OCI-LY1 (cell line): ENCODE results near the gene MTMR1.

Source experiments
- CTCF ChIP-seq: fragments of 200-600 bp; sonication (generic), shearing (Covaris generic); IDR thresholded peaks from 2 replicates; pipeline ENCODE4 v1.5.1; 2017; ENCODE audit warnings: mild to moderate bottlenecking, antibody characterized with exemption, low read length, moderate library complexity, mixed read lengths
- EZH2 ChIP-seq: fragments of 200-600 bp; sonication (generic), shearing (Covaris generic); IDR thresholded peaks from 2 replicates; pipeline ENCODE4 v1.8.0; 2017; ENCODE audit warnings: borderline replicate concordance, mixed run types, mild to moderate bottlenecking, antibody characterized with exemption, low read length, moderate library complexity, mixed read lengths

DNA sequence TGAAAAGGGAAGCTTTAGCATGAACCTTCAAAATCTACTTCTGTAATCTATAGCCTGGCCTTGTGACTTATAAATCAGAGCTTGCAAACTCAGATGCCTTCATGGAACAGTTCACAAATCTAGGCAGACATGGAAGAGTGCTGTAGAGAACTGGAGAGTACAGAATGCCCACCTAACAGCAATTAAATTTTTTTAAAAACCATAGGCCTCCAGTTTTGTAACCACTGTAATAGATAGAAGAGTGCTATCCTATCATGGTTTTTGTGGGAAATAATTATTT is 10.4 kb downstream of the MTMR1 start:
- TF ChIP-seq CTCF = no peak
- no peak for TF ChIP-seq EZH2
